A549 (cell line): Measurements from ENCODE around the gene TAF6L. TPM values are rescaled to one million over a fixed set of nuclear protein-coding genes. Genes with fewer than 3 reads are reported as not detected.

Experiments
- ATAC-seq, 2 experiments: fragments of 200-7000 bp in 1 of 2; fragments of >200 bp in 1 of 2; cut with Nextera tagmentation in 1 of 2; cut with Tn5 transposase in 1 of 2; 3 replicates each; pipeline versions ENCODE4 v1.8.0 to v1.9.1; 2018 to 2020; ENCODE audit warnings: mild to moderate bottlenecking in 1 of 2, moderate library complexity in 1 of 2
- CTCF ChIA-PET: fragments of 300-600 bp; sonication (Branson Sonifier 250); formaldehyde crosslinking; extraction: SDS; loops from one replicate; lab custom pipeline; 2021; ENCODE audit warnings: antibody characterized with exemption, inconsistent platforms; lab: Yijun Ruan, JAX
- POLR2A ChIA-PET: fragments of 350-600 bp; formaldehyde crosslinking; extraction: SDS; loops from one replicate; lab custom pipeline; 2021; ENCODE audit warnings: antibody characterized with exemption, inconsistent platforms; lab: Yijun Ruan, JAX
- DNase-seq, 2 experiments: peaks; one replicate each; pipeline versions ENCODE4 v3.0.0 to v3.0.0-alpha.2; 2011 to 2016; ENCODE audit warnings: low read depth in 1 of 2, low spot score in 1 of 2
- FAIRE-seq: peaks from 2 replicates; lab custom pipeline; 2011; peaks lifted over from hg19 to GRCh38; lab: Jason Lieb, UNC
- H3K27ac ChIP-seq, 2 experiments: fragments of >200 bp; sonication (Bioruptor Twin); formaldehyde crosslinking; 3 replicates each; pipeline ENCODE4 v1.5.1; 2016 to 2017
- H3K4me1 ChIP-seq: fragments of >200 bp; sonication (Bioruptor Twin); formaldehyde crosslinking; 3 replicates; pipeline ENCODE4 v1.6.1; 2016
- H3K4me2 ChIP-seq: fragments of >200 bp; sonication (Bioruptor Twin); formaldehyde crosslinking; 3 replicates; pipeline ENCODE4 v1.6.1; 2016
- H3K4me3 ChIP-seq: fragments of >200 bp; sonication (Bioruptor Twin); formaldehyde crosslinking; 3 replicates; pipeline ENCODE4 v1.5.1; 2016
- H3K9me3 ChIP-seq: fragments of >200 bp; sonication (Bioruptor Twin); formaldehyde crosslinking; 3 replicates; pipeline ENCODE4 v1.6.1; 2016
- ATOH8 ChIP-seq: fragments of 250-450 bp; sonication (Bioruptor Pico); IDR thresholded peaks from 2 replicates; pipeline ENCODE4 v1.5.0; 2020; ENCODE audit warnings: low read depth, mild to moderate bottlenecking, moderate library complexity
- BHLHE40 ChIP-seq: IDR thresholded peaks from 2 replicates; pipeline ENCODE4 v1.6.1; 2012; ENCODE audit warnings: low read depth, low read length, inconsistent platforms
- CBX8 ChIP-seq: fragments of 200-600 bp; sonication (generic); IDR thresholded peaks from 2 replicates; pipeline ENCODE4 v1.6.1; 2016
- CEBPB ChIP-seq, 2 experiments: fragments of >200 bp in 1 of 2; sonication (Bioruptor Twin) in 1 of 2; formaldehyde crosslinking in 1 of 2; IDR thresholded peaks; 2 replicates each; pipeline ENCODE4 v1.6.1; 2012 to 2016
- CHD4 ChIP-seq: fragments of 200-600 bp; sonication (generic); IDR thresholded peaks from 2 replicates; pipeline ENCODE4 v1.6.1; 2016; ENCODE audit warnings: antibody characterized with exemption, mild to moderate bottlenecking, borderline replicate concordance
- E2F6 ChIP-seq: IDR thresholded peaks from 2 replicates; pipeline ENCODE4 v1.6.1; 2012; ENCODE audit warnings: low read depth, borderline replicate concordance
- EHF ChIP-seq: fragments of 250-450 bp; sonication (Bioruptor Pico); IDR thresholded peaks from 2 replicates; pipeline ENCODE4 v1.5.0; 2020; ENCODE audit warnings: mild to moderate bottlenecking
- GATA3 ChIP-seq: IDR thresholded peaks from 2 replicates; pipeline ENCODE4 v1.6.1; 2012; ENCODE audit warnings: borderline replicate concordance
- HDAC2 ChIP-seq: fragments of 200-600 bp; sonication (generic); IDR thresholded peaks from 2 replicates; pipeline ENCODE4 v1.6.1; 2016
- HES2 ChIP-seq: fragments of >200 bp; sonication (Bioruptor Twin); formaldehyde crosslinking; IDR thresholded peaks from 2 replicates; pipeline ENCODE4 v1.6.1; 2016
- HOXA7 ChIP-seq: fragments of 250-450 bp; sonication (Bioruptor Pico); IDR thresholded peaks from 2 replicates; pipeline ENCODE4 v1.5.0; 2020; ENCODE audit warnings: mild to moderate bottlenecking, moderate library complexity
- HOXB13 ChIP-seq: fragments of 250-450 bp; sonication (Bioruptor Pico); IDR thresholded peaks from 2 replicates; pipeline ENCODE4 v1.5.0; 2020; ENCODE audit warnings: low read depth, mild to moderate bottlenecking, moderate library complexity
- KDM1A ChIP-seq: fragments of 200-600 bp; sonication (generic); IDR thresholded peaks from 2 replicates; pipeline ENCODE4 v1.6.1; 2016; ENCODE audit warnings: low read depth, mild to moderate bottlenecking
- KDM5A ChIP-seq: fragments of 200-600 bp; sonication (generic); IDR thresholded peaks from 2 replicates; pipeline ENCODE4 v1.6.1; 2016; ENCODE audit warnings: antibody characterized with exemption, mild to moderate bottlenecking
- MAFK ChIP-seq: fragments of 450-650 bp; IDR thresholded peaks from 2 replicates; pipeline ENCODE4 v1.6.1; 2014; ENCODE audit not compliant: partially characterized antibody
- NFE2L2 ChIP-seq: fragments of 150-350 bp; conservative IDR thresholded peaks from 2 replicates; pipeline ENCODE4 v1.6.1; 2014; ENCODE audit warnings: low read length
- POLR2AphosphoS2 ChIP-seq: conservative IDR thresholded peaks from 2 replicates; pipeline ENCODE4 v1.6.1; 2012; ENCODE audit warnings: low read length, improper control_type of control experiment, inconsistent platforms
- RARB ChIP-seq: fragments of 250-450 bp; sonication (Bioruptor Pico); IDR thresholded peaks from 2 replicates; pipeline ENCODE4 v1.8.0; 2021; ENCODE audit warnings: mild to moderate bottlenecking, moderate library complexity
- SMC3 ChIP-seq: fragments of >200 bp; sonication (Bioruptor Twin); formaldehyde crosslinking; IDR thresholded peaks from 3 replicates; pipeline ENCODE4 v1.6.1; 2018; ENCODE audit warnings: inconsistent platforms
- SREBF2 ChIP-seq: fragments of 450-650 bp; IDR thresholded peaks from 2 replicates; pipeline ENCODE4 v1.6.1; 2014; ENCODE audit warnings: mild to moderate bottlenecking, moderate library complexity
- ZC3H11A ChIP-seq: fragments of 450-650 bp; IDR thresholded peaks from 2 replicates; pipeline ENCODE4 v1.6.1; 2014; ENCODE audit warnings: antibody characterized with exemption, mild to moderate bottlenecking
- ZFP36 ChIP-seq: fragments of 450-650 bp; IDR thresholded peaks from 2 replicates; pipeline ENCODE4 v1.6.1; 2014; ENCODE audit warnings: borderline replicate concordance; ENCODE audit not compliant: partially characterized antibody
- WGBS: methylation state at CpG from one replicate; pipeline ENCODE4 v1.1.6; 2017; ENCODE audit errors: missing lambda C conversion rate; 5-methylcytosine and 5-hydroxymethylcytosine counted together
- polyA plus RNA-seq, 4 experiments: library from polyadenylated mRNA; depleted of rRNA in 3 of 4; stranded (reverse); fragments of >200 nt; fragmentation: RNase III in 1 of 4; extraction: RNeasy Plus Mini Kit Qiagen cat#74134 plus additional on column Dnase treatment in 1 of 4; gene quantifications; 2 replicates in 3 of 4; 3 replicates in 1 of 4; pipeline ENCODE4 v1.2.3, GENCODE V29; 2011 to 2017

TAF6L gene
- polyA plus RNA-seq, 2 of the 4 experiments (the other 2 are of a cell fraction) = 14.0 to 22.7 TPM

- TF ChIP-seq HOXB13 (CRISPR knock-in tag) (no peak), EHF (no peak), SMC3 (no peak), BHLHE40 (no peak), ZFP36 (no peak)
- Histone ChIP-seq H3K4me1 (peaks cover 16% of the 10 kb centered on the region; the same call in 2 of the 3 replicates), H3K4me3 (peak overlapping the region; percentile 90), H3K4me2 (peak overlapping the region; percentile 83), H3K9me3 (no peaks in the 10 kb centered on the region), H3K27ac (peak overlapping the region; percentile 87 to 92)
- POLR2A ChIA-PET = interaction anchor here (0.5 to 2.7 kb wide), 11 partner anchors 9 to 1496 kb away, joined by 3 to 11 read pairs (median 4); partner anchors contain the start of genes STX5, TMEM179B and TMEM223
- peak in 1 of 2 experiments; percentile 4; a peak in 3 of 6 replicates for ATAC-seq
- CTCF ChIA-PET = interaction anchor here (1.0 to 4.3 kb wide), 7 partner anchors 9 to 32 kb away, joined by 3 to 18 read pairs (median 3); partner anchors contain the start of gene TMEM179B
- DNase-seq = no peak
- whole genome bisulfite sequencing = 47% methylated on average over 12 of the region's 12 CpGs
- FAIRE-seq = no peak
These were observed 34.8 kb downstream of the TAF6L start for GRCh38 chr11:62805961-62806441.

- ATAC-seq (no peak), DNase-seq (no peak), FAIRE-seq (no peak)
- Histone ChIP-seq H3K27ac (no peak overlapping the region; a peak in 1 of 6 replicates), H3K4me3 (no peak overlapping the region), H3K4me1 (peaks cover 16% of the 10 kb centered on the region; the same call in 2 of the 3 replicates), H3K9me3 (no peaks in the 10 kb centered on the region), H3K4me2 (no peak overlapping the region; the same call in 2 of the 3 replicates)
- CTCF ChIA-PET = interaction anchor here (1.0 to 4.3 kb wide), 6 partner anchors 8 to 21 kb away, joined by 3 to 18 read pairs (median 5); partner anchors contain the start of gene TMEM179B
- POLR2A ChIA-PET = interaction anchor here (0.6 to 2.7 kb wide), 7 partner anchors 15 to 35 kb away, joined by 3 to 11 read pairs (median 4); partner anchors contain the start of genes STX5, TMEM179B and TMEM223
- TF ChIP-seq CEBPB (IDR thresholded peaks at IDR 0.05) (0 out of 4 replicates have a peak, but pooled peaks of 1 of the 2 experiments have one; percentile 25), POLR2AphosphoS2 (no peak), RARB (no peak), MAFK (peak; percentile 39)
- 95% methylated on average over 5 of the region's 5 CpGs for WGBS
These were observed 35.5 kb downstream of the TAF6L start for GRCh38 chr11:62806611-62807121.

- Histone ChIP-seq H3K4me2 (no peak overlapping the region), H3K4me1 (peaks cover 8% of the 10 kb centered on the region; the same call in 2 of the 3 replicates), H3K27ac (no peak overlapping the region), H3K4me3 (no peak overlapping the region), H3K9me3 (no peaks in the 10 kb centered on the region)
- FAIRE-seq (no peak), DNase-seq (no peak), ATAC-seq (no peak)
- 59% methylated on average over 1 of the region's 1 CpG for WGBS
- CTCF ChIA-PET = interaction anchor here (1.0 kb wide), 1 partner anchor 24 kb away, joined by 4 read pairs; no protein-coding TSS in a partner anchor
- POLR2A ChIA-PET = no interaction called here
- TF ChIP-seq CEBPB (IDR thresholded peaks at IDR 0.05) (no peak), KDM1A (no peak), NFE2L2 (no peak), KDM5A (no peak), HES2 (no peak), HOXB13 (CRISPR knock-in tag) (no peak), SREBF2 (no peak), POLR2AphosphoS2 (no peak), RARB (no peak), ZC3H11A (no peak), CHD4 (no peak), HDAC2 (no peak), ATOH8 (no peak), CBX8 (no peak), GATA3 (no peak), E2F6 (no peak), HOXA7 (CRISPR knock-in tag) (no peak)
These were observed 39.6 kb downstream of the TAF6L start for GRCh38 chr11:62810748-62811147.
